Memory B cell (primary cell): ENCODE measurements around the gene UBE2G1.
"Not testable (repeated sequence)": the region's sequence is repeated elsewhere in the genome, so short reads cannot be mapped to it uniquely, and the experiment has no call there.

ENCODE experiments used
- ATAC-seq: fragments of 150-1000 bp; cut with Tn5 transposase; 2 replicates; pipeline ENCODE4 v1.10.0; 2021; ENCODE audit warnings: low read depth, mild to moderate bottlenecking, moderate library complexity
- DNase-seq, 2 donors: peaks; one replicate each; pipeline ENCODE4 v3.0.0; 2022; ENCODE audit warnings: low spot score in 2 of 2
- H3K27ac Mint-ChIP-seq: one replicate; pipeline ENCODE4 v1.8.0; 2022; ENCODE audit warnings: mild to moderate bottlenecking, moderate library complexity, mixed read lengths
- H3K27me3 Mint-ChIP-seq: one replicate; pipeline ENCODE4 v1.8.0; 2022; ENCODE audit warnings: mixed read lengths
- H3K36me3 Mint-ChIP-seq: one replicate; pipeline ENCODE4 v1.8.0; 2022; ENCODE audit warnings: mild to moderate bottlenecking, mixed read lengths
- H3K4me1 Mint-ChIP-seq: one replicate; pipeline ENCODE4 v1.8.0; 2022; ENCODE audit warnings: mixed read lengths
- H3K4me3 Mint-ChIP-seq: one replicate; pipeline ENCODE4 v1.8.0; 2022; ENCODE audit warnings: mild to moderate bottlenecking, moderate library complexity, mixed read lengths
- H3K9me3 Mint-ChIP-seq: one replicate; pipeline ENCODE4 v1.8.0; 2022; ENCODE audit warnings: mixed read lengths

Gene UBE2G1

DNA sequence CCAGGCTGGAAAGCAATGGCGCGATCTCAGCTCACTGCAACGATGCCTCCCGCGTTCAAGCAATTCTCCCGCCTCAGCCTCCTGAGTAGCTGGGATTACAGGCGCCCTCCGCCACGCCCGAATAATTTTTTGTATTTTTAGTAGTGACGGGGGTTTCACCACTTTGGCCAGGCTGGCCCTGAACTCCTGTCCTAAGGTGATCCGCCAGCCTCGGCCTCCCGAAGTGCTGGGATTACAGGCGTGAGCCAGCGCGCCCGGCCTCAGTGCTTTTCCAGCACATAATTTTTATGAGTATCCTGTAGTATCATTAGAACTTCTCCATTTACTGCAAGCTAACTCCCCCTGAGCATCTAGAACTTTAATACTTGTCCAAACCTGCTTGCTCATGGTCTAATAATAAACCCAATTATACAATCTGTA, 1.8 kb downstream of the UBE2G1 start:
- peak overlapping the region; percentile 89 for H3K4me3 Mint-ChIP-seq

DNA sequence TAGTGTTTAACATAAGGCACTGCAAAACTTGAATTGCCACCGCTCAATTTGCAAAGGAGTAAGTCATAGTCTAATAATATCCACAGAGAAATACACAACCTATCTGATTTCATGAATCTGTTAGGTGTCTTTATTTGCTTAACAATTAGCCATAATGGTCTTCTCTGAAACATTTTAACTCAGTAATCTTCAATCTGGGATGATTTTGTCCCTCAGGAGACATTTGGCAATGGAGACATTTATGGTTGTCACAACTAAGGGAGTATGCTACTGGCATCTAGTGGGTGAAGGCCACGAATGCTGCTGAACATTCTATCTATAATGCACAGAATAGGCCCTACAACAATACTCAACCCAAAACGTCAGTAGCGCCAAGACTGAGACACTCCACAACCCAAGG, 4.3 kb downstream of the UBE2G1 start:
- H3K4me1 Mint-ChIP-seq, result peaks cover 26% of the 10 kb centered on the region
- H3K4me3 Mint-ChIP-seq, result no peak overlapping the region
- no peak for DNase-seq
- ATAC-seq, result no peak
- no peaks in the 10 kb centered on the region for H3K27me3 Mint-ChIP-seq
- H3K27ac Mint-ChIP-seq, result no peak overlapping the region
- peaks cover 3% of the 10 kb centered on the region for H3K36me3 Mint-ChIP-seq
- no peaks in the 10 kb centered on the region for H3K9me3 Mint-ChIP-seq

More for the DNA sequence above, 1.8 kb downstream of the UBE2G1 start:
- no peaks in the 10 kb centered on the region for H3K27me3 Mint-ChIP-seq
- ATAC-seq (no peak), DNase-seq (no peak)
- peak overlapping the region; percentile 86 for H3K27ac Mint-ChIP-seq
- H3K36me3 Mint-ChIP-seq, result peaks cover 3% of the 10 kb centered on the region
- H3K4me1 Mint-ChIP-seq, result peaks cover 18% of the 10 kb centered on the region
- H3K9me3 Mint-ChIP-seq, result no peaks in the 10 kb centered on the region

DNA sequence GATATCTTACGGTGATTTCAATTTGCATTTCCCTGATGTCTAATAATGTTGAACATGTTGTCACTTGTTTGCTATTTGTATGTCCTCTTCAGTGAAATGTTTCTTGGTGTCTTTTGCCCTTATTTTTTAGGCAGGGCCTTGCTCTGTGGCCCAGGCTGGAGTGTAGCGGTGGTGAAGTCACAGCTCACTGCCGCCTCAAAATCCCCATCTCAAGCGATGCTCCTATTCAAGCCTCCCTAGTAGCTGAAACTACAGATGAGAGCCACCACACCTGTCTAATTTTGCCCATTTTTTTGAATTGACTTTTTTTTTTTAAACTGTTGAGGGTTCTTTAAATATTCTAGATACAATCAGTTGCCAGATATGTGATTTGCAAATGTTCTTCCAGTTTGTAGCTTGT, 8.3 kb downstream of the UBE2G1 start:
- no peak for DNase-seq
- Mint-ChIP-seq H3K27me3 (no peaks in the 10 kb centered on the region), H3K36me3 (peaks cover 5% of the 10 kb centered on the region), H3K4me1 (peaks cover 26% of the 10 kb centered on the region), H3K4me3 (peak overlapping the region; percentile 24), H3K9me3 (no peaks in the 10 kb centered on the region), H3K27ac (peak overlapping the region; percentile 45)
- peak; percentile 79 for ATAC-seq

DNA sequence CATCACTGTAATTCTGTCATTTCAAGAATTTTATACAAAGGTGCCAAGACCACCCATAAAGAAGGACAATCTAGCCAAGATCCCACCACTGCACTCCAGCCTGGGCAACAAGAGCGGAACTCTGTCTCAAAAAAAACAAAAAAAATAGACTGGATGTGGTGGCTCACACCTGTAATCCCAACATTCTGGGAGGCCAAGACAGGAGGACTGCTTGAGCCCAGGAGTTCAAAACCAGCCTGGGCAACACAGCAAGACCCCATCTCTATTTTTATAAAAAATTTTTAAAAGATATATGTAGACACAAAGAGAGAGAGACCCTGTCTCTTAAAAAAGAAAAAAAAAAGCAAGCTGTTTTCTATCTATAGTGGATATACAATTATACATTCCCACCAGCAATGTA, 8.8 kb downstream of the UBE2G1 start:
- H3K27me3 Mint-ChIP-seq, result no peaks in the 10 kb centered on the region
- peaks cover 5% of the 10 kb centered on the region for H3K36me3 Mint-ChIP-seq
- DNase-seq (no peak), ATAC-seq (no peak)
- peak overlapping the region; percentile 41 for H3K4me3 Mint-ChIP-seq
- H3K4me1 Mint-ChIP-seq, result peaks cover 28% of the 10 kb centered on the region
- H3K27ac Mint-ChIP-seq, result no peak overlapping the region
- H3K9me3 Mint-ChIP-seq, result no peaks in the 10 kb centered on the region

DNA sequence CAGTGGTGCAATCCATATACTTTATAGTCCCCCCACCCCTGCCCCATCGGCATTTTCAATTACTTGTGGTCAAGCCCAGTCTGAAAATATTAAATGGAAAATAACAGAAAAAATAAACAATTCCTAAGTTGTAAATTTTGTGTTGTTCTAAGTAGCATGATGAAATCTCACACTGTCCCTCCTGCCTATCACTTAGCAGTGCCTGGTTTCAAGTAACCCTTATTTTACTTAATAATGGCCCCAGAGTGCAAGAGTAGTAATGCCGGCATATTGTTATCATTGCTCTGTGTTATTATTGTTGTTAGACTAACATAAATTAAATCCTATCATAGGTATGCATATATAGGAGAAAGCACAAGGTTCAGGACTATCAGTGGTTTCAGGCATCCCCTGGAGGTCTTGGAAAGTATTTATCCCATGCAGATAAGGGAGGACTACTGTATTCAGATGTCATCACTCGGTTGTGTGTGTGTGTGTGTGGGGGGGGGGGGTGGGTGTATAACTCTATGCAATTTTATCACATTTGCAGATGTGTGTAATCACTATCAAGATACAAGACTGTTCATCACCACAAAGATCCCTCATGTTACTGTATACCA, 9.3 kb downstream of the UBE2G1 start:
- DNase-seq (no peak), ATAC-seq (no peak)
- peak overlapping the region; percentile 41 for H3K4me3 Mint-ChIP-seq
- no peaks in the 10 kb centered on the region for H3K9me3 Mint-ChIP-seq
- H3K27ac Mint-ChIP-seq, result no peak overlapping the region
- peaks cover 28% of the 10 kb centered on the region for H3K4me1 Mint-ChIP-seq
- H3K27me3 Mint-ChIP-seq, result no peaks in the 10 kb centered on the region
- H3K36me3 Mint-ChIP-seq, result peaks cover 2% of the 10 kb centered on the region

DNA sequence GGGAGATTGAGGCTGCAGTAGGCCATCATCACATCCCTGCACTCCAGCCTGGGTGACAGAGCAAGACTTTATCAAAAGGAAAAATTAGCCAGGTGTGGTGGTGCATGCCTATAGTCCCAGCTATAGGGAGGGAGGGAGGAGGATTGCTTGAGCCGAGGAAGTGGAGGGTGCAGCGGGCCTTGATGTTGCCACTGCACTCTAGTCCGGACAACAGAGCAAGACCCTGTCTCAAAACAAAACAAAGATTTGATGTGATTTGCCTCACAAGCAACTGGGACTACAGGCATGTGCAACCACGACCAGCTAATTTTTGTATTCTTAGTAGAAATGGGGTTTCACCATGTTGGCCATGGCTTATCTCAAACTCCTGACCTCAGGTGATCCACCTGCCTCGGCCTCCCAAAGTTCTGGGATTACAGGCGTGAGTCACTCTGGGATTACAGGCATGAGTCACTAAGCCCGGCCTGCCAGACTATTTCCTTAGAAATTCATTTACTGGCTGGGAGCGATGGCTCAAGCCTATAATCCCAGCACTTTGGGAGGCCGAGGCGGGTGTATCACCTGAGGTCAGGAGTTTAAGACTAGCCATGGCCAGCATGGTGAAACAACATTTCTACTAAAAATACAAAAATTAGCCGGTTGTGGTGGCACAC, 11.5 kb downstream of the UBE2G1 start:
- ATAC-seq, result no peak
- Mint-ChIP-seq H3K27ac (no peak overlapping the region), H3K36me3 (peaks cover 4% of the 10 kb centered on the region), H3K27me3 (no peaks in the 10 kb centered on the region), H3K9me3 (no peaks in the 10 kb centered on the region), H3K4me1 (peaks cover 30% of the 10 kb centered on the region), H3K4me3 (no peak overlapping the region)
- no peak for DNase-seq

DNA sequence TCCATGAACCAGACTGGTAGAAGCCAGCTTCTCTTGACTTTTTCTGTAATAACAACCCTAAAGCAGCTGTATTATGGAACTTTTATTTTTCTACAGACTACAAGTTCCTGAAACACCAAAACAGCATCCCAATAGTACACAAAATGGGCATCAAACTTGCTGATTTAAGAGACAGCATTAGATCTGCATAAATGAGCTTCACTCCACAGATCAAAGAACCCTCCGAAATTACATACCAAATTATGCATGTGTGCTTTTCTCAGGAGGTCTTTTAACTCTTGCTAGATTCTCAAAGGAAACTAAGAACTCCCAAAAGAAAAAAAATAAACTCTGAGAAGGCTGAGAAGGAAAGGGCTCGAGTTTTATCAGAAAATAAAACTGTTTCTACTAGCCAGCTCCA, 12.3 kb downstream of the UBE2G1 start:
- H3K4me1 Mint-ChIP-seq, result peaks cover 25% of the 10 kb centered on the region
- no peaks in the 10 kb centered on the region for H3K27me3 Mint-ChIP-seq
- H3K4me3 Mint-ChIP-seq, result no peak overlapping the region
- H3K36me3 Mint-ChIP-seq, result peaks cover 4% of the 10 kb centered on the region
- ATAC-seq (no peak), DNase-seq (no peak)
- peak overlapping the region; percentile 28 for H3K27ac Mint-ChIP-seq
- no peaks in the 10 kb centered on the region for H3K9me3 Mint-ChIP-seq

DNA sequence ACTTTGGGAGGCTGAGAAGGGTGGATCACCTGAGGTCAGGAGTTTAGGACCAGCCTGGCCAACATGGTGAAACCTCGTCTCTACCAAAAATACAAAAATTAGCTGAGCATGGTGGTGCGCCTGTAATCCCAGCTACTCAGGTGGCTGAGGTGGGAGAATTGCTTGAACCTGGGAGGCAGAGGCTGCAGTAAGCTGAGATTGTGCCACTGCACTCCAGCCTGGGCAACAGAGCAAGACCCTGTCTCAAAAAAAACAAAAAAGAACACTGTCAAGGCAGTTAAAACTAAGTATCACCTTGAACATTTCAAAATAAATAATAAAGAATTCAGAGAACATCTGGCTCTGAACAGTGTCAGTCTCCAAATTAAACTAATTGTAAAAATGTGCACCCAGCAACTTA, 16.3 kb downstream of the UBE2G1 start:
- peaks cover 29% of the 10 kb centered on the region for H3K4me1 Mint-ChIP-seq
- not testable (repeated sequence) for DNase-seq, ATAC-seq, H3K9me3 Mint-ChIP-seq, H3K27me3 Mint-ChIP-seq, H3K36me3 Mint-ChIP-seq, H3K4me3 Mint-ChIP-seq, H3K27ac Mint-ChIP-seq

DNA sequence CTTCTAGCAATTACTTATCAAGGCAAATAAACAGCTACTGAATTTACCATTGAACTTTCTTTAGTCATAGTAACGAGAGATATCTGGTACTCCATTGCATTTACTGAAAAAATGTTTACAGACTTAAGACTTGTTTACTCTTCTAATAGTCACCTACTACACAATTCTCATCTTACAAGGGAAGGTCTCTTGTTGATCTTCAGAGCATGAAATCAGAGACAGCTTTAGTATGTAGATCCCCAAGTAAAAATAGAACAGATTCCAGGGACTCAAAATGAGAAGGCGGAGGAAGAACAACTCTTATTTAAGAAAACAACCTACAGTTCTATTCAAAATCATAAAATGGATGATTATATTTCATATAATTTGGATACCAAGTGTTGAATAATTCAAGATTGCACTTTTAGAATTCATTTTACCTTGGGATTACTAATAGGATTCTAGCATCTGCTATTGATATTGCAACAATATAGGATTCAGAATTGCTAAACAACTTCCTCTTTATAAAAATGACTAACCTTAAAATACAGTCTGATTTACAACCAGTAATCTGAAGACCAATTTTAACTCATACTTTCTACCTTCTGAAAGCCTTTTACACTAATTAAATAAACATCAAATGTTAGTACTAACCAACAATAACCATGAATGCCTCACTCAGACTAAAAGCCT, 20.8 kb downstream of the UBE2G1 start:
- Mint-ChIP-seq H3K27me3 (no peaks in the 10 kb centered on the region), H3K9me3 (no peaks in the 10 kb centered on the region), H3K4me1 (peaks cover 11% of the 10 kb centered on the region), H3K36me3 (no peaks in the 10 kb centered on the region), H3K4me3 (no peak overlapping the region), H3K27ac (no peak overlapping the region)
- ATAC-seq (no peak), DNase-seq (no peak)

DNA sequence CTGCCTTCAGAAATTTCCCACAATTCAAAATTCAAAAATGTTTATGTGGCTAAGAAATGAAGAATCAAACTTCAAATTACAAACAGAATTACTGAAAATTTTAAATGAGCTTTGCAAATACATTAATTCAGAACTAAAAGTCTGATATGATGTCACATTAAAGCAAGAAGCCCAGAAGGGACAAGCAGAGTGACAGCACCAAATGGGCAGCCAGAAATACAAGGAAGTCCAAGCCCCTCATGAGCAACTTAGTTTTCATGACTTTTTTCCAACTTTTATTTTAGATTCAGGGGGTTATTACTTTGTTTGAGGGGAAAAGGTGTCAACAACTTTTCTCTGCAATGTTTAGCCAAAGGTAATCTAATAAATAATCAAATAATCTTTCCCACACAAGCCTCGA, 21.5 kb downstream of the UBE2G1 start:
- no peak for ATAC-seq
- no peaks in the 10 kb centered on the region for H3K27me3 Mint-ChIP-seq
- peaks cover 17% of the 10 kb centered on the region for H3K4me1 Mint-ChIP-seq
- H3K9me3 Mint-ChIP-seq, result no peaks in the 10 kb centered on the region
- H3K27ac Mint-ChIP-seq, result no peak overlapping the region
- peaks cover 5% of the 10 kb centered on the region for H3K36me3 Mint-ChIP-seq
- no peak for DNase-seq
- no peak overlapping the region for H3K4me3 Mint-ChIP-seq

DNA sequence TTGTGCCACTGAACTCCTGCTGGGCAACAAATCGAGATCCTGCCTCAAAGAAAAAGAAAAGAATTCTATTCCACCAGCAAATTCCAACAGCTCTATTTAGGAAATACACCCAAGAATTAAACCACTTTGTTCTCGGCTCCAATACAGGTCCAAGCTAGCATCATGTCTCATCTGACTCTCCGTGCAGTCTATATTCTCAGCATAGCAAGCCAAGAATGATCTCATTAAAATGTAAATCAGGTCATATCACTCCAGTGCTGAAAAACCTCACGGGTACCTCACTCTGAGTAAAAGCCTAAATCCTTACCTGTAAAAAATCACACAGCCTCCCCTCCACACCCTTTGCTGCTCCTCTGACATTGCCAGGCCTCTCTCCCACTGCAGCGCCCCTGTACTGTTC, 23.9 kb downstream of the UBE2G1 start:
- ATAC-seq, result no peak

DNA sequence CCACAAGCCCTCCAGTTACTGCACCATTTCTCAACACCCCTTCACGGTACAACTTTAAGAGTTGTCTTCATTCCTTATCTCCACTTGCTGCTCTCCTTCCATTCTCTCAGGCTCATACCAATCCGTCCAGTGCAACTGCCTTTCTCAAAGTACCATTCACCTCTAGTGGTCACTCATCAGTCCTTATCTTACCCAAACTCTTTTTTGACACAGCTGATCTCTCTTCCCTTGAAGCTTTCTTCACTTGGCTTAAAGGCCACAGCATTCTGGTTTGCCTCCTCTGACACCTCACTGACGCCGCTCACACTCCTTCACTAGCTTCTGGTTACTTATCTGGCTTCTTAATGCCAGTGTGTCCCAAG, 24.9 kb downstream of the UBE2G1 start:
- no peaks in the 10 kb centered on the region for H3K9me3 Mint-ChIP-seq
- H3K4me1 Mint-ChIP-seq, result peaks cover 15% of the 10 kb centered on the region
- no peak for ATAC-seq
- DNase-seq, result no peak
- H3K27me3 Mint-ChIP-seq, result no peaks in the 10 kb centered on the region
- H3K27ac Mint-ChIP-seq, result no peak overlapping the region
- H3K4me3 Mint-ChIP-seq, result no peak overlapping the region
- peaks cover 6% of the 10 kb centered on the region for H3K36me3 Mint-ChIP-seq

More for the DNA sequence above, 23.9 kb downstream of the UBE2G1 start:
- Mint-ChIP-seq H3K9me3 (no peaks in the 10 kb centered on the region), H3K27me3 (no peaks in the 10 kb centered on the region), H3K36me3 (peaks cover 6% of the 10 kb centered on the region), H3K4me3 (no peak overlapping the region), H3K27ac (no peak overlapping the region), H3K4me1 (peaks cover 15% of the 10 kb centered on the region)
- DNase-seq, result no peak

DNA sequence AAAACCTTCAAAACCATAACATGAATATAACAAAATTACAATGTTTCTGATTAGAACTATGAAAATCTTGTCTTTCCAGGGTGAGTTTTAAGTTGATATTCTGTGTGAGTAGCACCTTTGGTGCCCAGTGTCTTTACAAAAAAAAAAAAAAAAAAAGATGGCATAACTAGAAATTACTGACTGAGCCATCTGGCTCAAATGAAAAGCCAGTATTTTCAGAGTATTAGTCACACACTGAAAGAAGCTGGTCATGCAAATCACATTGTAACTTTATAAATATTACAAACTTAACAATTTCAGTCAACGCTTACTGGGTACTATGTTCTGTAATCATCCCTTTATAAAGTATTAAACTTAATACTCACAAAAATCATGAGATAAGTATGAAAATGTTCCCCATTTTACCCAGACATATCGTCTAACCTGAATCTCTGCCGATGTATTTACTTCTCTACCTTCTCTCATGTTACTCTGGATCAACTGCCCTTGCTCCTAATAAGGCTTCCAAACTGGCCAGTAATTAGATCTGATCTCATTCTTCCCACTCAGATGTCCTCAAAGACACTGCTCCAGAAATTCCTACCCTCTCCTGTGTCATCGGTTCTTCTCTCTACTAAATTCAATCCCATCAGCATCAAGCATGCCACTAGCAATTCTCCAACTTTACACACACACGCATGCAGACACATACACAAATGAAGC, 25.4 kb downstream of the UBE2G1 start:
- H3K4me1 Mint-ChIP-seq, result peaks cover 13% of the 10 kb centered on the region
- ATAC-seq, result no peak
- H3K4me3 Mint-ChIP-seq, result no peak overlapping the region
- H3K9me3 Mint-ChIP-seq, result no peaks in the 10 kb centered on the region
- no peak overlapping the region for H3K27ac Mint-ChIP-seq
- H3K36me3 Mint-ChIP-seq, result peaks cover 6% of the 10 kb centered on the region
- no peak for DNase-seq
- no peaks in the 10 kb centered on the region for H3K27me3 Mint-ChIP-seq
